LNCaP clone FGC (cell line): Measurements from ENCODE around the gene ZNF423.

ENCODE experiments used
- DNase-seq: peaks from one replicate; pipeline ENCODE4 v3.0.0-alpha.2; 2011; ENCODE audit warnings: low read depth
- H3K4me3 ChIP-seq: 2 replicates; pipeline ENCODE4 v1.5.1; 2011; ENCODE audit warnings: mild to moderate bottlenecking, low read depth, low read length, control low read depth
- TF ChIP-seq, protein P1 (sequence below): IDR thresholded peaks from 2 replicates; pipeline ENCODE4 v1.5.1; 2012; ENCODE audit warnings: mild to moderate bottlenecking; ENCODE audit not compliant: control insufficient read depth, insufficient read depth; ENCODE audit errors: extremely low read depth

ZNF423 gene

DNA sequence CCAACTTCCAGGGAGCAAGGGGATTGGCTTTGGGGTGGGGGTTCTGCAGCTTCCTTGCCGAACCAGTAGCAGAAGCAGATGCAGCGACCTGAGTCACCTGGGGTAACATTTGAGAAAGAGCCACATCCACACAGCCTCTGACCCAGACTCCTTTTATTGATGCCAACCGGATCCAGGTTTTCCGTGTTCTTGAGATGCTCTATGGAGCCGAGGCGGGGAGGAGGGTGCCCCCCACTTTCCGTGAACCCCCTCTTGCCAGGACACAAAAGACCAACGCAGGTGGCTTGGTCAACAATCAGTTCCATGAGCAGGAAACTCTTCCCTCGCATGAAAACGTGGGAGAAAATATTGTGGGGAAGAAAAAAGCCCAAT lies 356.5 kb downstream of the ZNF423 start:
- TF ChIP-seq, protein P1, sequence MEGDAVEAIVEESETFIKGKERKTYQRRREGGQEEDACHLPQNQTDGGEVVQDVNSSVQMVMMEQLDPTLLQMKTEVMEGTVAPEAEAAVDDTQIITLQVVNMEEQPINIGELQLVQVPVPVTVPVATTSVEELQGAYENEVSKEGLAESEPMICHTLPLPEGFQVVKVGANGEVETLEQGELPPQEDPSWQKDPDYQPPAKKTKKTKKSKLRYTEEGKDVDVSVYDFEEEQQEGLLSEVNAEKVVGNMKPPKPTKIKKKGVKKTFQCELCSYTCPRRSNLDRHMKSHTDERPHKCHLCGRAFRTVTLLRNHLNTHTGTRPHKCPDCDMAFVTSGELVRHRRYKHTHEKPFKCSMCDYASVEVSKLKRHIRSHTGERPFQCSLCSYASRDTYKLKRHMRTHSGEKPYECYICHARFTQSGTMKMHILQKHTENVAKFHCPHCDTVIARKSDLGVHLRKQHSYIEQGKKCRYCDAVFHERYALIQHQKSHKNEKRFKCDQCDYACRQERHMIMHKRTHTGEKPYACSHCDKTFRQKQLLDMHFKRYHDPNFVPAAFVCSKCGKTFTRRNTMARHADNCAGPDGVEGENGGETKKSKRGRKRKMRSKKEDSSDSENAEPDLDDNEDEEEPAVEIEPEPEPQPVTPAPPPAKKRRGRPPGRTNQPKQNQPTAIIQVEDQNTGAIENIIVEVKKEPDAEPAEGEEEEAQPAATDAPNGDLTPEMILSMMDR = no peak

DNA sequence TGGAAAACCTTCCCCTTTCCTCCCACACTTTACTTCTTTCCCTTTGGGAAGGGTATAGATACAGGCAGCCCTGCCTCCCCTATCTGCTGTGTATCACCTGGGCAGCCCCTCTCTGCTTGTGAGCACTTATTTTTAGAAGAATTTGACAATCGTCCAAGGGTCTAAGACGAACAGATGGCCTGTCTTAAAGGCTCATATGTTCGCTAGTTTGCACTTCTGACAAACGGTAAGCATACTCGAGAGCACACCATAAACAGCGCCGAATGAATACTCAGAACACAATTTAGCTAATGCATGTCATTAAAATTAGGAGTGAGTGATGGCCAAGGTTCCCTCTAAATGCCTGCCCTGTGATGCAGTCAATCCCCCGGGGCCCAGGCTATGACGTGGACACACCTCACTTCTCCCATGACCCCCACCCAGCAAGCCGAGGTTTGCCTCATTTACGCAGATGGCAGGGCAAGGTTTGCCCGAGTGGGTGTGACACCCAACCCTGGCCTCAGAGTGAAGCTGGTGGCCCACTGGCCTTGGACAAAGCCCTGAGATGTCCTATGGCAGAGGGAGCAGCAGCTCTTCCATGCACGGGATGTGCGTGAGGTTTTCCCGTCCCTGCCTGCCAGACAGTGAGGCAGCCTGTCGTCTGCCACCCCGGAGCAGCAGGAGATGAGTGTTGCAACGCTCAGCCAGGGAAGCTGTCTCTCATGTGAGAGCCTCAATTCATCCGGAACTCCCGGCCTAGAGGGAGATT lies 357.1 kb downstream of the ZNF423 start:
- H3K4me3 ChIP-seq = no peak overlapping the region
- TF ChIP-seq, protein P1 = no peak
- no peak for DNase-seq

More for the DNA sequence above, 356.5 kb downstream of the ZNF423 start:
- H3K4me3 ChIP-seq = no peak overlapping the region
- no peak for DNase-seq

DNA sequence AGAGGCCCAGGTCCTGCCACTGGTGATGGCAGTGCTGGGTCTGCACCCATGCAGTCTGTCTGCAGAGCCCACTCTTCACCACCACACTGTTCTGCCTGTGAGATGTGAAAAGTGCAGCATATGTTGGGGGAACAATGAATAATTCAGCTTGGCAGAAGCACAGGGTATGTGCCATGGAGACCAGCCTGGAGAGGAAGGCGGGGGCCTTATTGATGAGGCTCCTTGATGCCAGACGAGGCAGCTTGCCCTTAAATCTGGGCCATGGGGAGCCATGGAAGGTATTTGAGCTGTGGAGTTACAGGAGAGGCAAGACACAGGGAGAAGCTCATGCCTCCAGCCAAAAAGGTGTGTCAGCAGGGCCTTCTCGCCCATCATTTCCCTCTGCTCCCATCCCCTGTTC lies 357.6 kb downstream of the ZNF423 start:
- TF ChIP-seq, protein P1 = no peak
- no peak overlapping the region for H3K4me3 ChIP-seq
- DNase-seq = no peak

DNA sequence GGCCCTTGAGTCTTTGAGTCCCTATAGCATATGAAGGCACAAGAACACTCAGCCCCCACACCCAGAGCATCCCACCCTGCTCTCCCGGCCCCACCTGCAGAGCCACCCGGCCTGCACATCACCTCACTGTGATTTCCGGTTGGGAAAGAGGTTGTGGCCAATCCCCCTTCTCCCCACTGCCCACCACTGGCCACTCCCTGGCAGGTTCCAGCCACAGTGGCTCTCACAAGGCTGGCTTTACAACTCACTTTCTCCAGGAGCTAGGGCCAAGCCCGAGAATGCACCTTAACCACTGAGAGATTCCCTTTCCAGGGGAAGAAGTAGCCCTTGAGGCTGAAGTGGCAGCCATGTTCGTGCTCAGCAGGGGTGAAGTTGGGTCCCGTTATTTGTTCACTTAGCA lies 358.4 kb downstream of the ZNF423 start:
- TF ChIP-seq, protein P1 = no peak
- H3K4me3 ChIP-seq = no peak overlapping the region
- DNase-seq = no peak

DNA sequence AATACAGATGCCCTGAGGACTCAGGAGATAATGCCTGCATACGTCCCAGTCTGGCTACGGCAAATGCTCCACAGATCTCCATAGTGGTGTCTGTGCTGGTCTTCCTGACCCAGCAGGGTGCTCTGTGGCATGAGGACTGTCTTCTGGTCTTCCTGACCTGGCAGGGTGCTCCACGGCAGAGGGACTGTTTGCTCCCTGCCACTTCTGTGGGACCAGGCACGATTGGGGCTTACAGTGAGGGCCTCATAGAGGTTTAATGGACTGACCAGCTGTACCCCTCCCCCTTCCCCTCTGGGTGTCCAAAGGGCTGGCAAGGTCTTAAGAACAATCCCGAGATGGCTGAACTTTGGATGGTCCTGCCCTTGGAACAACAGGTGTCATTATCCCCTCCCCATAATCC lies 359.3 kb downstream of the ZNF423 start:
- no peak overlapping the region for H3K4me3 ChIP-seq
- TF ChIP-seq, protein P1 = no peak
- DNase-seq = no peak

DNA sequence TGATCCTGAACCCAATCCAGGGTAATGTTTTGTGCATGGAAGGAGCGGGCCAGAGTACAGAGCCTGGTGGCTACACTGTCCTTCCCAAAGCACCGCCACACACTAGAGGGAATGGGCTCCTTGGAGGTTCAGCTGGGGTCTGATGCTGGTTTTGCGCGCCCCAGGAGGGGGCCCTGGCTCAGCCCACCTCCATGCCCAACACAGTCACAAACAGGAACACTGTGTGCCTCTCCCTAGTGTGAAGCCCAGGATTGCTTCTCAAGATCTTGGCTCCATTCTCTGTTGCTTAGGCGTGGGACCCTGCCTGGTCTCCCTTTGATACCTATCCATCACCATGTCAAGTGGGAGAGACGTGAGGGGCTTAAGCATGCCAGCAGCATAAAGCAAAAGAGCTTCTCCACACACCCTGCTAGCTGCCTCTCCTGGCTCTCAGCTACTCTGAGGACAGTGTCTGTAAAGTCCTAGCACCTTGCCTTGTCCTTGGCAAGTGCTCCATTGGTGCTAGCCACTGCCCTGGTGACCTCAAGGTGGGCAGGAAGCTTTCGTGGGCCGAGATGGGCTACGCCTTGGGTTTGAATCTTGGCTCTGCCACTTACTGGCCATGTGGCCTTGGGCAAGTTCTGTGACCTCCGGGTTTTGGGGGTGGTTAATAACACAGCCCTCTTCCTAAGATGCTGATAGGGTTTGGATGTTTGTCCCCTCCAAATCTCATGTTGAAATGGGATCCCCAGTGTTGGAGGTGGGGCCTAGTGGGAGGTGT lies 360.1 kb downstream of the ZNF423 start:
- DNase-seq = no peak
- TF ChIP-seq, protein P1 = no peak
- no peak overlapping the region for H3K4me3 ChIP-seq
